Cardiac muscle cell (in vitro differentiated cells and primary cell): ENCODE results near the gene ADGRF4. TPM values are rescaled to one million over a fixed set of nuclear protein-coding genes. Genes with fewer than 3 reads are reported as not detected.

Source experiments
- DNase-seq, 2 donors: peaks; one replicate each; pipeline versions ENCODE4 v3.0.0 to v3.0.0-alpha.2; 2010 to 2017; ENCODE audit warnings: low read depth in 1 of 2, low spot score in 1 of 2
- H3K27ac ChIP-seq: fragments of 200-600 bp; sonication (generic); 2 replicates; pipeline ENCODE4 v1.5.1; 2016
- H3K27me3 ChIP-seq: fragments of 200-600 bp; sonication (generic); 2 replicates; pipeline ENCODE4 v1.6.0; 2016; ENCODE audit warnings: control low read depth
- H3K36me3 ChIP-seq: fragments of 200-600 bp; sonication (generic); 2 replicates; pipeline ENCODE4 v1.5.1; 2016; ENCODE audit warnings: control low read depth
- H3K4me1 ChIP-seq: fragments of 200-600 bp; sonication (generic); 2 replicates; pipeline ENCODE4 v1.8.1; 2017; ENCODE audit warnings: low read depth, mild to moderate bottlenecking, mixed run types
- H3K4me3 ChIP-seq: fragments of 200-600 bp; sonication (generic); 2 replicates; pipeline ENCODE4 v1.5.1; 2016; ENCODE audit warnings: mild to moderate bottlenecking
- H3K9me3 ChIP-seq: fragments of 200-600 bp; sonication (generic); 2 replicates; pipeline ENCODE4 v1.5.1; 2017; ENCODE audit warnings: low read depth, mild to moderate bottlenecking, control low read depth
- CTCF ChIP-seq: IDR thresholded peaks from 2 replicates; pipeline ENCODE4 v1.5.1; 2012; ENCODE audit warnings: low read depth, mild to moderate bottlenecking, low read length
- polyA plus RNA-seq: library from polyadenylated mRNA; unstranded; fragments of >200 nt; fragmentation: Nextera tagmentation; extraction: Ambion mirVana; gene quantifications from 2 replicates; pipeline ENCODE4 v1.2.1, GENCODE V29; 2016
- total RNA-seq: library from RNA; depleted of rRNA; stranded (reverse); fragments of >200 nt; gene quantifications from 2 replicates; pipeline ENCODE4 v1.2.3, GENCODE V29; 2016

The ADGRF4 gene
- total and polyA plus RNA-seq, 2 experiments from 2014 or later, result not detected

GRCh38 chr6:47686411-47686810 is 12.0 kb upstream of the ADGRF4 start:
- H3K27me3 ChIP-seq, result no peaks in the 10 kb centered on the region
- no peak overlapping the region for H3K27ac ChIP-seq
- H3K4me3 ChIP-seq, result no peak overlapping the region
- peaks cover 5% of the 10 kb centered on the region for H3K4me1 ChIP-seq
- no peaks in the 10 kb centered on the region for H3K9me3 ChIP-seq
- TF ChIP-seq CTCF, result no peak
- DNase-seq, result no peak
- no peaks in the 10 kb centered on the region for H3K36me3 ChIP-seq

GRCh38 chr6:47687432-47687831 is 10.9 kb upstream of the ADGRF4 start:
- no peak for TF ChIP-seq CTCF
- H3K36me3 ChIP-seq, result no peaks in the 10 kb centered on the region
- H3K4me3 ChIP-seq, result no peak overlapping the region

GRCh38 chr6:47690214-47690613 is 8.2 kb upstream of the ADGRF4 start:
- TF ChIP-seq CTCF, result no peak
- no peaks in the 10 kb centered on the region for H3K36me3 ChIP-seq

More at GRCh38 chr6:47687432-47687831, 10.9 kb upstream of the ADGRF4 start:
- Histone ChIP-seq H3K4me1 (peaks cover 5% of the 10 kb centered on the region), H3K27ac (no peak overlapping the region), H3K27me3 (no peaks in the 10 kb centered on the region), H3K9me3 (no peaks in the 10 kb centered on the region)
- no peak for DNase-seq

GRCh38 chr6:47690791-47691190 is 7.6 kb upstream of the ADGRF4 start:
- Histone ChIP-seq H3K4me1 (peaks cover 5% of the 10 kb centered on the region), H3K9me3 (no peaks in the 10 kb centered on the region), H3K4me3 (no peak overlapping the region), H3K27ac (peak overlapping the region; percentile 40), H3K27me3 (peaks cover 5% of the 10 kb centered on the region), H3K36me3 (no peaks in the 10 kb centered on the region)
- TF ChIP-seq CTCF, result no peak
- DNase-seq, result peak in 1 of 2 donors; percentile 85

More at GRCh38 chr6:47690214-47690613, 8.2 kb upstream of the ADGRF4 start:
- no peak overlapping the region for H3K27ac ChIP-seq
- no peaks in the 10 kb centered on the region for H3K9me3 ChIP-seq
- H3K27me3 ChIP-seq, result peaks cover 5% of the 10 kb centered on the region
- no peak for DNase-seq
- H3K4me3 ChIP-seq, result no peak overlapping the region
- peaks cover 5% of the 10 kb centered on the region for H3K4me1 ChIP-seq

GRCh38 chr6:47697925-47698324 is 455 bp upstream of the ADGRF4 start:
- TF ChIP-seq CTCF, result no peak
- Histone ChIP-seq H3K27ac (no peak overlapping the region), H3K4me3 (no peak overlapping the region), H3K9me3 (no peaks in the 10 kb centered on the region), H3K36me3 (no peaks in the 10 kb centered on the region), H3K27me3 (peaks cover 5% of the 10 kb centered on the region), H3K4me1 (no peaks in the 10 kb centered on the region)
- peak in 1 of 2 donors; percentile 16 for DNase-seq

GRCh38 chr6:47700053-47700452 is 1.7 kb downstream of the ADGRF4 start:
- no peaks in the 10 kb centered on the region for H3K4me1 ChIP-seq
- H3K27me3 ChIP-seq, result no peaks in the 10 kb centered on the region
- peak in 1 of 2 donors; percentile 81 for DNase-seq
- H3K9me3 ChIP-seq, result no peaks in the 10 kb centered on the region
- H3K4me3 ChIP-seq, result no peak overlapping the region
- H3K27ac ChIP-seq, result no peak overlapping the region
- no peaks in the 10 kb centered on the region for H3K36me3 ChIP-seq
- TF ChIP-seq CTCF, result no peak
